GM23338 (cell line): ENCODE results near the gene GALM. TPM values are rescaled to one million over a fixed set of nuclear protein-coding genes. Genes with fewer than 3 reads are reported as not detected.

Source experiments
- ATAC-seq: fragments of 200-7000 bp; cut with Tn5 transposase; 3 replicates; pipeline ENCODE4 v1.9.1; 2020
- DNase-seq: peaks from one replicate; pipeline ENCODE4 v3.0.0-alpha.2; 2015; ENCODE audit warnings: low spot score
- H2AFZ ChIP-seq: fragments of 200-600 bp; sonication (generic); 2 replicates; pipeline ENCODE4 v1.8.0; 2016; ENCODE audit warnings: antibody characterized with exemption, mild to moderate bottlenecking, moderate library complexity
- H3F3A ChIP-seq: fragments of 200-600 bp; sonication (generic); replicated peaks from 2 replicates; pipeline ENCODE4 v1.8.0; 2017; ENCODE audit warnings: antibody characterized with exemption, mixed run types, low read depth
- H3K27ac ChIP-seq: fragments of 200-600 bp; sonication (generic); 2 replicates; pipeline ENCODE4 v1.6.1; 2016; ENCODE audit warnings: low read depth
- H3K27me3 ChIP-seq: fragments of 200-600 bp; sonication (generic); 2 replicates; pipeline ENCODE4 v1.8.0; 2016; ENCODE audit warnings: mild to moderate bottlenecking, mixed run types, moderate library complexity; ENCODE audit not compliant: insufficient read depth
- H3K36me3 ChIP-seq: fragments of 200-600 bp; sonication (generic); 2 replicates; pipeline ENCODE4 v1.8.0; 2016; ENCODE audit warnings: mild to moderate bottlenecking; ENCODE audit not compliant: insufficient read depth
- H3K4me1 ChIP-seq: fragments of 200-600 bp; sonication (generic); 2 replicates; pipeline ENCODE4 v1.8.0; 2016; ENCODE audit warnings: mild to moderate bottlenecking, moderate library complexity; ENCODE audit not compliant: insufficient read depth
- H3K4me2 ChIP-seq: fragments of 200-600 bp; sonication (generic); 2 replicates; pipeline ENCODE4 v1.7.1; 2017; ENCODE audit warnings: mixed run types
- H3K4me3 ChIP-seq: fragments of 200-600 bp; sonication (generic); 2 replicates; pipeline ENCODE4 v1.6.1; 2016; ENCODE audit warnings: mixed run types
- H3K79me2 ChIP-seq: fragments of 200-600 bp; sonication (generic); replicated peaks from 2 replicates; pipeline ENCODE4 v1.8.0; 2017; ENCODE audit warnings: mild to moderate bottlenecking; ENCODE audit not compliant: insufficient read depth
- H3K9me2 ChIP-seq: fragments of 200-600 bp; sonication (generic); 2 replicates; pipeline ENCODE4 v1.8.0; 2017; ENCODE audit not compliant: insufficient read depth
- H4K20me1 ChIP-seq: fragments of 200-600 bp; sonication (generic); replicated peaks from 2 replicates; pipeline ENCODE4 v1.8.0; 2017; ENCODE audit warnings: mild to moderate bottlenecking; ENCODE audit not compliant: insufficient read depth
- H3K27ac Mint-ChIP-seq: 2 replicates; pipeline ENCODE4 v1.8.0; 2020; ENCODE audit warnings: inconsistent platforms, mild to moderate bottlenecking, moderate library complexity, mixed read lengths
- H3K27me3 Mint-ChIP-seq: 3 replicates; pipeline ENCODE4 v1.8.0; 2022; ENCODE audit warnings: low read depth, mild to moderate bottlenecking, moderate library complexity, mixed read lengths, inconsistent platforms; ENCODE audit not compliant: insufficient read depth, poor library complexity
- H3K36me3 Mint-ChIP-seq: 3 replicates; pipeline ENCODE4 v1.8.0; 2021; ENCODE audit warnings: low read depth, mild to moderate bottlenecking, inconsistent platforms, moderate library complexity, mixed read lengths
- H3K4me1 Mint-ChIP-seq: 3 replicates; pipeline ENCODE4 v1.8.0; 2020; ENCODE audit warnings: mild to moderate bottlenecking, inconsistent platforms, mixed read lengths
- H3K4me3 Mint-ChIP-seq: 3 replicates; pipeline ENCODE4 v1.8.0; 2021; ENCODE audit warnings: moderate library complexity, mild to moderate bottlenecking, inconsistent platforms, mixed read lengths
- H3K9me3 Mint-ChIP-seq: 3 replicates; pipeline ENCODE4 v1.8.0; 2020; ENCODE audit warnings: moderate library complexity, mild to moderate bottlenecking, inconsistent platforms, mixed read lengths
- CREB1 ChIP-seq: fragments of 250-450 bp; sonication (Bioruptor Pico); IDR thresholded peaks from 2 replicates; pipeline ENCODE4 v1.5.0; 2020; ENCODE audit warnings: low read depth, mild to moderate bottlenecking, moderate library complexity
- EZH2 ChIP-seq: fragments of 200-600 bp; sonication (generic); IDR thresholded peaks from one replicate; pipeline ENCODE4 v1.8.0; 2017; ENCODE audit warnings: antibody characterized with exemption, mild to moderate bottlenecking, low read depth; ENCODE audit not compliant: unreplicated experiment
- NANOG ChIP-seq: IDR thresholded peaks from 2 replicates; pipeline ENCODE4 v1.6.1; 2016; ENCODE audit warnings: antibody characterized with exemption, borderline replicate concordance
- STAT1 ChIP-seq: IDR thresholded peaks from one replicate; pipeline ENCODE4 v1.6.1; 2016; ENCODE audit warnings: antibody characterized with exemption; ENCODE audit not compliant: unreplicated experiment
- ZNF114 ChIP-seq: fragments of 250-450 bp; sonication (Bioruptor Pico); IDR thresholded peaks from 2 replicates; pipeline ENCODE4 v1.5.0; 2020; ENCODE audit warnings: mild to moderate bottlenecking, moderate library complexity
- ZNF462 ChIP-seq: fragments of 250-450 bp; sonication (Bioruptor Pico); IDR thresholded peaks from 2 replicates; pipeline ENCODE4 v1.5.0; 2020; ENCODE audit warnings: mild to moderate bottlenecking, moderate library complexity
- polyA plus RNA-seq: library from polyadenylated mRNA; unstranded; fragments of >200 nt; fragmentation: Nextera tagmentation; extraction: Ambion mirVana; gene quantifications from 2 replicates; pipeline ENCODE4 v1.2.1, GENCODE V29; 2016
- total RNA-seq: library from RNA; depleted of rRNA; stranded (reverse); fragments of >200 nt; shearing (Covaris generic); gene quantifications from 2 replicates; pipeline ENCODE4 v1.2.3, GENCODE V29; 2014
- TF ChIP-seq, protein P1 (sequence below), 2 experiments: fragments of 200-600 bp in 1 of 2; sonication (generic) in 1 of 2; conservative IDR thresholded peaks; 2 replicates each; pipeline versions ENCODE4 v1.5.1 to v1.6.1; 2016 to 2017; ENCODE audit warnings: antibody characterized with exemption in 2 of 2, low read depth in 2 of 2, mild to moderate bottlenecking in 2 of 2, moderate library complexity in 1 of 2
- TF ChIP-seq, protein P2 (sequence below): IDR thresholded peaks from one replicate; pipeline ENCODE4 v1.6.1; 2018; ENCODE audit warnings: antibody characterized with exemption; ENCODE audit not compliant: unreplicated experiment

Gene GALM
- total and polyA plus RNA-seq, 2 experiments from 2014 or later, result 9.3 to 21.6 TPM

DNA sequence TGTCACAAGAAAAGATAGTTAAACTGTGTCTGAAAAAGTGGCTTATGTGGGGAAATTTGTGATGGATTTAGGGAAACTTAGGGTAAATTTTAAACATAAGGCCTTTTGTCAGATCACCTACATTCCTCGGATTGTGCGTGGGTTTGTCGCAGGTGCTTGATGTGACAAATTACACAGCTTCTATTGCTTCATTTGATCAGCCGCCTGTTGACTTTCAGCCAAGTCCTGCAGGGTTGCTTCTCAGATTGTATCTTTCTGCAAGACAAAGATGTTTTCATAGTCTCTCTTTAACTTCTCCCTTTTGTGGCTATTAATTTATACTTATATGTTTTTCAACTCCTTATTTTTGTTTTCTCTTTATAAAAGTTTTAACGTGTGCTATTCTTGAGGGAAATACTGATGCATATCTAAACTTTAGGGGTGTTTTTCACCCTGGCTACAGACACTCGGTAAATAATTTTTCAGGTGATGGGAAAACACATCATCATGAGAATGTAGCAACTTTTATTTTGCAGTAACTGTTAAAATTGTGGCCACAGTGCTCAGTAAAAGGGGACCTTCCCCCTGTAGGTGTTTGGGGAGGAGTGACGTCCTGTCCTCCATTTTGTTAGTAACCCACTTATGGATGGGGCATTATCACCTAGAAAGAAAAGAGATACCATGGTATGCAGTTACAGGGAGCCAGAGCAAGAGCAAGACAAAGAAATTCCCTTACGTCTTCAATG lies 31.4 kb downstream of the GALM start:
- Histone ChIP-seq H3K4me1 (no peaks in the 10 kb centered on the region), H4K20me1 (no peaks in the 10 kb centered on the region), H2AFZ (no peak overlapping the region), H3K27me3 (no peaks in the 10 kb centered on the region), H3K9me2 (no peaks in the 10 kb centered on the region), H3K27ac (no peak overlapping the region), H3F3A (no peaks in the 10 kb centered on the region), H3K4me2 (no peak overlapping the region), H3K79me2 (no peaks in the 10 kb centered on the region), H3K4me3 (no peak overlapping the region), H3K36me3 (no peaks in the 10 kb centered on the region)
- Mint-ChIP-seq H3K36me3 (no peaks in the 10 kb centered on the region), H3K9me3 (no peaks in the 10 kb centered on the region), H3K27ac (no peak overlapping the region), H3K4me3 (no peak overlapping the region), H3K27me3 (peaks cover 2% of the 10 kb centered on the region), H3K4me1 (peaks cover 3% of the 10 kb centered on the region; the same call in 2 of the 3 replicates)
- TF ChIP-seq, protein P1, sequence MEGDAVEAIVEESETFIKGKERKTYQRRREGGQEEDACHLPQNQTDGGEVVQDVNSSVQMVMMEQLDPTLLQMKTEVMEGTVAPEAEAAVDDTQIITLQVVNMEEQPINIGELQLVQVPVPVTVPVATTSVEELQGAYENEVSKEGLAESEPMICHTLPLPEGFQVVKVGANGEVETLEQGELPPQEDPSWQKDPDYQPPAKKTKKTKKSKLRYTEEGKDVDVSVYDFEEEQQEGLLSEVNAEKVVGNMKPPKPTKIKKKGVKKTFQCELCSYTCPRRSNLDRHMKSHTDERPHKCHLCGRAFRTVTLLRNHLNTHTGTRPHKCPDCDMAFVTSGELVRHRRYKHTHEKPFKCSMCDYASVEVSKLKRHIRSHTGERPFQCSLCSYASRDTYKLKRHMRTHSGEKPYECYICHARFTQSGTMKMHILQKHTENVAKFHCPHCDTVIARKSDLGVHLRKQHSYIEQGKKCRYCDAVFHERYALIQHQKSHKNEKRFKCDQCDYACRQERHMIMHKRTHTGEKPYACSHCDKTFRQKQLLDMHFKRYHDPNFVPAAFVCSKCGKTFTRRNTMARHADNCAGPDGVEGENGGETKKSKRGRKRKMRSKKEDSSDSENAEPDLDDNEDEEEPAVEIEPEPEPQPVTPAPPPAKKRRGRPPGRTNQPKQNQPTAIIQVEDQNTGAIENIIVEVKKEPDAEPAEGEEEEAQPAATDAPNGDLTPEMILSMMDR (conservative IDR thresholded peaks at IDR 0.05; ENCODE audit: low read depth in 2 of 2), result no peak
- TF ChIP-seq NANOG (no peak), CREB1 (CRISPR knock-in tag) (no peak), EZH2 (no peak), STAT1 (no peak), ZNF462 (CRISPR knock-in tag) (no peak), ZNF114 (CRISPR knock-in tag) (no peak)
- TF ChIP-seq, protein P2, sequence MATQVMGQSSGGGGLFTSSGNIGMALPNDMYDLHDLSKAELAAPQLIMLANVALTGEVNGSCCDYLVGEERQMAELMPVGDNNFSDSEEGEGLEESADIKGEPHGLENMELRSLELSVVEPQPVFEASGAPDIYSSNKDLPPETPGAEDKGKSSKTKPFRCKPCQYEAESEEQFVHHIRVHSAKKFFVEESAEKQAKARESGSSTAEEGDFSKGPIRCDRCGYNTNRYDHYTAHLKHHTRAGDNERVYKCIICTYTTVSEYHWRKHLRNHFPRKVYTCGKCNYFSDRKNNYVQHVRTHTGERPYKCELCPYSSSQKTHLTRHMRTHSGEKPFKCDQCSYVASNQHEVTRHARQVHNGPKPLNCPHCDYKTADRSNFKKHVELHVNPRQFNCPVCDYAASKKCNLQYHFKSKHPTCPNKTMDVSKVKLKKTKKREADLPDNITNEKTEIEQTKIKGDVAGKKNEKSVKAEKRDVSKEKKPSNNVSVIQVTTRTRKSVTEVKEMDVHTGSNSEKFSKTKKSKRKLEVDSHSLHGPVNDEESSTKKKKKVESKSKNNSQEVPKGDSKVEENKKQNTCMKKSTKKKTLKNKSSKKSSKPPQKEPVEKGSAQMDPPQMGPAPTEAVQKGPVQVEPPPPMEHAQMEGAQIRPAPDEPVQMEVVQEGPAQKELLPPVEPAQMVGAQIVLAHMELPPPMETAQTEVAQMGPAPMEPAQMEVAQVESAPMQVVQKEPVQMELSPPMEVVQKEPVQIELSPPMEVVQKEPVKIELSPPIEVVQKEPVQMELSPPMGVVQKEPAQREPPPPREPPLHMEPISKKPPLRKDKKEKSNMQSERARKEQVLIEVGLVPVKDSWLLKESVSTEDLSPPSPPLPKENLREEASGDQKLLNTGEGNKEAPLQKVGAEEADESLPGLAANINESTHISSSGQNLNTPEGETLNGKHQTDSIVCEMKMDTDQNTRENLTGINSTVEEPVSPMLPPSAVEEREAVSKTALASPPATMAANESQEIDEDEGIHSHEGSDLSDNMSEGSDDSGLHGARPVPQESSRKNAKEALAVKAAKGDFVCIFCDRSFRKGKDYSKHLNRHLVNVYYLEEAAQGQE, result no peak
- DNase-seq, result no peak
- no peak for ATAC-seq
